Activated CD4-positive, CD25-positive, alpha-beta regulatory T cell treated with anti-CD3 and anti-CD28 coated beads, Interleukin-2, amount 50 U/mL, for 16 hours (primary cell): ENCODE measurements around the gene DHDH.

ENCODE experiments used
- DNase-seq: peaks from one replicate; pipeline ENCODE4 v3.0.0-alpha.2; 2020; ENCODE audit warnings: low read depth, low spot score

The DHDH gene

GRCh38 chr19:48992581-48993174, 59.2 kb downstream of the DHDH start:
- no peak for DNase-seq

- DNase-seq = peak; percentile 99
Measured at GRCh38 chr19:48993175-48994034, 59.9 kb downstream of the DHDH start, which contains the start of the genes GYS1 and RUVBL2. Gene GYS1, minus strand, starts transcription at chr19:48993309. Its CDS starts 197 bp downstream, at chr19:48993112. Gene RUVBL2, plus strand, starts transcription at chr19:48993887. Its CDS starts 25 bp downstream, at chr19:48993912.

GRCh38 chr19:48994035-48994386, 60.5 kb downstream of the DHDH start:
- no peak for DNase-seq
